HG03196 (cell line): Measurements from ENCODE around the gene PPP1CA.
A peak's percentile ranks its signal among the peaks of the same experiment; 100 is the strongest.

Source experiments
- ATAC-seq: cut with Tn5 transposase; IDR thresholded peaks from one replicate; pipeline ENCODE4 v1.9.1; 2021; ENCODE audit not compliant: unreplicated experiment

The PPP1CA gene

GRCh38 chr11:67401495-67402191, at the start of gene PPP1CA:
PPP1CA (minus strand) TSS chr11:67401858; CDS start chr11:67401782, 76 bp downstream.
- peak; percentile 50 for ATAC-seq

DNA sequence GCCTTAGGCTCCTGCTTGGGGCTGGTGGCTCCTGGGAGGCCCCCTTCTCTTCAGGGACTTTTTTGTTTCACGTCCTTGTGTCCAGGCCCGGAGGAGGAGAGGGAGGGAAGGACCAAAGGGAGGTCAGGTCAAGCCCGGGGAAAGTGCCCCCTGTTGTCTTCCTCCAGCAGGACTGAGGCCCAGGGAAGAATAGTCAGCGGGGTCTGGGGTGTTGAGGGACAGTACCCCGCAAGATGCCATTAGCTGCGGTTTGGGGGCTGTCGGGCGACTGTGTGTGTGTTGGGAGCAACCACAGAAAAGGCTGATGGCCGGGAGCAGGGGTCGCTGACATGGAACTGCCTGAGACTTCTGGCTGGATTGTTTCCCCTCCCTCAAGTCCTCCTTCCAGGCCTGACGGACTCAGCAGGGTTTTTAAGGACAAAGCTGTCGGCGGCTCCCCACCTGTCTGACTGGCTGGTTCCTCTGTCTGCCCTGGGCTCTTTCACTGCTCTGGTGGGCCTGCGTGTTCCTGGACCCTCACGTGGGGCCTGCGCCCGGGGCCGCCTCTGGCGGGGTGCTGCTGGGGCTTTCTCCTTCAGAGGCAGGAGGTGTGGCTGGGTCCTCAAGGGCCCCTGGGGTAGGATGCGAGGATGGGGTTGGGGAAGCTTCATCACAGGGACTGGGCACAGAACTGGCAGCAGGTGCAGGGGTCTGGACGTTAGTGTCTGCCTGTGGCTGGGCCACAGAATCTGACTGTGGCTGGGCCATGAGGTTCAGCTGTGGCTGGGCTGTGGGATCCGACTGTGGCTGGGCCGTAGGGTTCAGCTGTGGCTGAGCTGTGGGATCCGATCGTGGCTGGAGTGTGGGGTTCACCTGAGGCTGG, 49.4 kb upstream of the PPP1CA start:
- ATAC-seq = no peak

- no peak for ATAC-seq
Observed at GRCh38 chr11:67449116-67449844, 47.6 kb upstream of the PPP1CA start.

DNA sequence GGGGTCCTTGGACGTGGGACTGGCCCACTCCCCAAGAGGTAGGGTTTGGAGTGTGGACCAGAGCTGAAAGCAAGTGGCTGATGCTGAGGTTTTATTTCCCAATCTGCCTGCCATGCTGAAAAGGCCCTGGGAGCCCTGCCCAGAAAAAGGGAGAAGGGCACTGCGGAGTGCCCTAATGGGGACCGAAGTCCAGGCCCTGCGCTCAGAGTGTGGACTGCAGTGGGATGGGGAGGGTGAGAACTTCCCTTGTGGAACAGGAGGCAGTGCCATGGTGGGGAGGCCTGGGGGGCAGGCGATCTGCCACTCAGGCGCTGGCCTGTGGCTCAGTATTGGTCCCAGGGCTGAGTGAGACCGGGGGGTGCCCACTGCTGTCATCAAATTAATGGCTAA, 46.6 kb upstream of the PPP1CA start:
- no peak for ATAC-seq

DNA sequence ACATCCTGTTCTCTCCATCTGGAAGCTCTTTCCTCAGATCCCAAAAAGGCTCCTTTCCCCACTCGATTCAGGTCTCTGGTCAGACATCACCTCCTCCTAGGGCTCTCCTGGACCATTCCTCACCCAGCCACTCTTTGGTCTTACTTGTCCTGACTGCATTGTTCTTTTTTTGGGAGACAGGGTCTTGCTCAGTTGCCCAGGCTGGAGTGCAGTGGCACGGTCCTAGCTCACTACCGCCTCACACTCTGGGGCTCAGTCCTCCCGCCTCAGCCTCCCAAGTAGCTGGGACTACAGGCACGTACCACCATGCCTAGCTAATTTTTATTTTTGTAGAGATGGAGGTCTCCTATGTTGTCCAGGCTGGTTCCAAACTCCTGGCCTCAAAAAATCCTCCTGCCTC, 43.9 kb upstream of the PPP1CA start:
- ATAC-seq = no peak

GRCh38 chr11:67442504-67443404, 41.1 kb upstream of the PPP1CA start:
- no peak for ATAC-seq

GRCh38 chr11:67441731-67442351, 40.2 kb upstream of the PPP1CA start:
- no peak for ATAC-seq

- no peak for ATAC-seq
Observed at GRCh38 chr11:67441098-67441563, 39.5 kb upstream of the PPP1CA start.

DNA sequence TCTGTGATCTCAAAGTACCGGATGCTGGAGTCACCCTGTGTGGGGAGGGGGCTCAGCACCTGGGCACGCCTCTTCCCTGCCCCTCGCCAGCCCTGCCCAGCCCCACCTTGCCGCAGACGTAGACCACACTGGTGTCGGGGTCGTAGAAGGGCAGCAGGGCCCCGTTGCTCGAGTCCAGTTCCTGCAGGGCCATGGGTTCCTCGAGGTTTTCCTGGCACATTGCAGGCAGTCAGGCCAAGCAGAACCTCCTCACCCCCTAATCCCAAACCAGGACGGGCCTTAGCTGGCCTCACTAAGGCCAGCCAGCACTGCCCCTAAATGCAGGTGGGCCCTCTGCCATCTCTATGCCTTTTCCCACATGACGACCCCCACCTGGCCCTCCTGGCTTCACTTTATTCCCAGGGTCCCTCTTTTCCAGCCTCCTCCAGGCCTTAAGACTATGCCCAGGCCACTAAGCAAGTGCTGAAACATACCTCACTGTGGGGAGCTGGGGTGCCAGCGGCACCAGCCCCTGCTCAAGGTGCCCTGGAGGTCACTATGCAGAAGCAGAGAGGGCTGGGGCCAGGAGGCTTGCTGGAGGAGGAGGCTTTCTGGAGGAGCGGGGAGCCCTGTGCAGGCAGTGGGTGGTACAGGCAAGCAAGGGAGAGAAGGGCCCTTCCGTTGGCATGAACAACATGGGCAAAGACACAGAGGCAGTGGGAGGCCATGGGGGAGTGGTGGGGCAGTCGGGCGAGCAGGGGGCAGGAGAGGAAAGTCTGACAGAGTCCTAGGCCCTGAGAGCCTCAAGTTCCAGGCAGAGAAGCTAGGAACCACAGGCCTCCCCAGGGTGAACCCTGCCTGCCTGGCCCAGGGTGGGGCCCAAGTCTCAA, 38.8 kb upstream of the PPP1CA start:
- ATAC-seq = no peak

- no peak for ATAC-seq
Observed at GRCh38 chr11:67439321-67440228, 37.9 kb upstream of the PPP1CA start.

DNA sequence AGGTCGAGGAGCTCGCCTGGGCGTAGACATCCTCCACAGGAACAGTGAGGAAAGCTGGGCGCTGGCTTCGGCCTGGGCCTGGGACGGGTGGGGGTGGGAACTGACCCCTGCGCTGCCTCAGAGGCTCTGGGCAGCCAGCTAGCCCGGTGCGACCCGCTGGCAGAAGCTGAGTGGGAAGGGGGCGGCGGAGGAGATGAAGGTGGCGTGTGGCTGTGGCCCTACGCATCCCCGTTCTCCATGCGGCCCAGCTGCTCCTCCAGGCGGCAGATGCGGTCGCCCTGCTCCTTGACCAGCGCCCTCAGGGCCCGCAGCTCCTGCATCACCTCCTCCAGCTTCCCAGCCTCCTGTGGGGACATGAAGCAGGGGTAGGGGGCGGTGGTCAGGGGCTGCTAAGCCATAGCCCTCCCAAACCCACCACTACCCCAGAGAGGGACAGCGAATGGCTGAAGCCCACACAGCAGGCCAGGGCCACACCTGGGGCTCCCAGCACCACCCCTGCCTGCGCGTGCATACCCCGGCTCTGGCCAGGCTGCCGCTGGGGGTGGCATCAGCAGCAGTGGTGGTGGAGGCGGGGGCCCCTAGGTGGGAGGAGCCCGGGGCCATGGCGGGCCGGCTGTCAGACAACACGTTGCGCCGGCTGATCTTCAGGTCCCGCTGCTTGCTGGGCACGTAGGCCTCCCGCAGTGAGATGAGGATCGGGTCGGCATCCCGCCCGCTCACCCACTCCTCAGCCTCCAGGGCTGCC, 36.7 kb upstream of the PPP1CA start:
- no peak for ATAC-seq

DNA sequence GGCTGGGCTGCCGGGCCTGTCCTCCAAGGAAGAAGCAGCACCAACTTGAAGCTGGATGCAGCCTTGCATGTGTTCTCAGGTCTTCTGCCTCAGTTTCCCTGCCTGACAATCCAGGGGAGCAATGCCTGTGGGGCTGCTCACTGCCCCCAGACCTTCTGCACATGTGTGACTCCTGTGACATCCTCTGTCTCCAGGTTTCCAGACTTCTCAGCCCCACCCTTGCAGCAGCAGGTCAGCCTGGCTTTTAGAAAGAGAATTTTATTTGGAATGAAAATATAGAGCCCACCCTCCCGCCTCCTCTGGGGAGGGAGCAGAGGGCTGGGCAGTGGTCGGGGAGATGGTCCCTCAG, 36.1 kb upstream of the PPP1CA start:
- ATAC-seq = no peak

GRCh38 chr11:67437082-67437808, 35.6 kb upstream of the PPP1CA start, which contains the start of gene PTPRCAP:
PTPRCAP (minus strand) TSS chr11:67437682; CDS start chr11:67437619, 63 bp downstream.
- no peak for ATAC-seq

DNA sequence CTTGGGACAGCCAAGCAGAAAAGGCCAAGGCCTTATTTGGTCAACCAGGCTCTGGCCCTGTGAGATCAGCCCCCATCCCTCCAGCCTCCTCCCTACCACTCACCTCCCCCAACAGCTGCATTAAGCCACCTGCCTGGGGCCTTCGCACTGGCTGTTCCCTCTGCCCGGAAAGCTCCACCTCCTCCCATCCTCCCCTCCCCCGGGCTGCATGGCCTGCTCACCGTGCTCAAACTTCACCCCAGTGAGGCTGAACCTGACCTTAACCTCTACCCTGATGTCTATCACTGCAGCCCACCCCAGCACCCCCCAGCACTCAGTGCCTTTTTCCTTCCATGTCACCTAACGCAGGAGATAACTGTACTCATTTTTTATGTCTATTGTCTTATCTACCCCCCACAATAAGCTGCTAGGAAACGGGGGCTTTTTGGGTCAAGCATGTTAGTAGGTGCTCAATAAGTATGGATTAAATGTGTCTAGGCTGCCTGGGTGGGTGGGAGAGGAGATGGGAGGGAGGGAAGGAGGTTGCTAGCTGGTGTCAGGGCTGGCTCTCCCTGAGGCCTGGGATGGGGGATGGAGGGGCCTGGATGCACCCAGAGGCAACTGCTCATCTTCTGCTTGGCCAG, 34.9 kb upstream of the PPP1CA start:
- no peak for ATAC-seq

DNA sequence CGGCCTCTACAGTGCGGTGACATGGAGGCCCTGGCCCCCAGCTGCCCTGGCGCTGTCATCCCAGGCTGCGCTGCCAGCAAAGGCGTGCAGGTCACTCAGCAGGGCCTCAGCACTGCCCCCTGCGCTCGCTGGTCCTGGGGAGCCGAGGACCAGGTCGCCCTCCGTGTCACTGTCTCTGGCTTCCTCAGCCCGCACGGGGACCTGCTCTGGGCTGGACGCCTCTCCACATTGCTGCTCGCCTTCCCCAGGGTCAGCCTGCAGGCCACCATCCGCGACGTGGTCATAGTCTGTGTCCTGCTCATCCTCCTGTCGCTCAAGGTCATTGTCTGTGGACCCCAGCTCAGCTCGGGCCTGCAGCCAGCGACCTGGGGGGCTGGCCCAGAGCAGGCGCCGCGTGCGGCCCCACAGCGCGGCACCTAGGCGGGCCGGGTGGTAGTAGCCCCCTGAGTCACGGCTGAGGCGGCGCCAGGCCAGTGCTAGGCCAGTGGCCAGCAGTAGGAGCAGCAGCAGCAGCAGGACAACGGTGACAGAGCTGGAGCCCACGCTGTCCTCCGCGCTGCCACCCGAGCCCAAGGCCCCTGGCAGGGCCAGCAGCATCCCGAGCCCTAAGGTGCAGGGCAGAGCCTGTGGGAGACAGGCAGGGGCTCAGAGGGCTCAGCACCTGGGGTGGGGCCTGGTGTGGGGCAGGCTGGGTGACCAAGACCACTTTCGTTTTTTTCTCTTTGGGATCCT, 34.2 kb upstream of the PPP1CA start:
- ATAC-seq = no peak
